Measurements from ENCODE around the gene CACNG6.

- TF ChIP-seq POLR2A (IDR thresholded peaks at IDR 0.05; ENCODE audit: low read depth, low read length) (no peak), GABPA (IDR thresholded peaks at IDR 0.05; ENCODE audit: low read depth) (no peak), YY1 (IDR thresholded peaks at IDR 0.05; ENCODE audit: low read depth, low read length) (no peak), CTCF (IDR thresholded peaks at IDR 0.05 in 2 of 3, conservative IDR thresholded peaks at IDR 0.05 in 1 of 3; ENCODE audit: control insufficient read depth in 2 of 3, extremely low read depth in 1 of 3, insufficient read depth in 1 of 3, low read depth in 3 of 3, low read length in 3 of 3) (no peak), BACH1 (IDR thresholded peaks at IDR 0.05; ENCODE audit: borderline replicate concordance) (no peak)
Observed at GRCh38 chr19:53947624-53948023, 43.8 kb upstream of the CACNG6 start.
